ENCODE measurements around the gene PVALEF.

The PVALEF gene

GRCh38 chr17:81129711-81130367 is 35.5 kb upstream of the PVALEF start:
- DNase-seq (ENCODE audit: low read depth in 1 of 2, low spot score in 1 of 2): no peak
- H3K27ac ChIP-seq (replicated peaks): no peak overlapping the region
- TF ChIP-seq, protein P1, sequence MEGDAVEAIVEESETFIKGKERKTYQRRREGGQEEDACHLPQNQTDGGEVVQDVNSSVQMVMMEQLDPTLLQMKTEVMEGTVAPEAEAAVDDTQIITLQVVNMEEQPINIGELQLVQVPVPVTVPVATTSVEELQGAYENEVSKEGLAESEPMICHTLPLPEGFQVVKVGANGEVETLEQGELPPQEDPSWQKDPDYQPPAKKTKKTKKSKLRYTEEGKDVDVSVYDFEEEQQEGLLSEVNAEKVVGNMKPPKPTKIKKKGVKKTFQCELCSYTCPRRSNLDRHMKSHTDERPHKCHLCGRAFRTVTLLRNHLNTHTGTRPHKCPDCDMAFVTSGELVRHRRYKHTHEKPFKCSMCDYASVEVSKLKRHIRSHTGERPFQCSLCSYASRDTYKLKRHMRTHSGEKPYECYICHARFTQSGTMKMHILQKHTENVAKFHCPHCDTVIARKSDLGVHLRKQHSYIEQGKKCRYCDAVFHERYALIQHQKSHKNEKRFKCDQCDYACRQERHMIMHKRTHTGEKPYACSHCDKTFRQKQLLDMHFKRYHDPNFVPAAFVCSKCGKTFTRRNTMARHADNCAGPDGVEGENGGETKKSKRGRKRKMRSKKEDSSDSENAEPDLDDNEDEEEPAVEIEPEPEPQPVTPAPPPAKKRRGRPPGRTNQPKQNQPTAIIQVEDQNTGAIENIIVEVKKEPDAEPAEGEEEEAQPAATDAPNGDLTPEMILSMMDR (IDR thresholded peaks at IDR 0.05; ENCODE audit: insufficient read depth, low read length): no peak
- TF ChIP-seq POLR2AphosphoS5 (IDR thresholded peaks at IDR 0.05; ENCODE audit: low read depth): no peak
- no peak for TF ChIP-seq SPI1 (IDR thresholded peaks at IDR 0.05; ENCODE audit: borderline replicate concordance, low read depth)
- TF ChIP-seq, protein P2, sequence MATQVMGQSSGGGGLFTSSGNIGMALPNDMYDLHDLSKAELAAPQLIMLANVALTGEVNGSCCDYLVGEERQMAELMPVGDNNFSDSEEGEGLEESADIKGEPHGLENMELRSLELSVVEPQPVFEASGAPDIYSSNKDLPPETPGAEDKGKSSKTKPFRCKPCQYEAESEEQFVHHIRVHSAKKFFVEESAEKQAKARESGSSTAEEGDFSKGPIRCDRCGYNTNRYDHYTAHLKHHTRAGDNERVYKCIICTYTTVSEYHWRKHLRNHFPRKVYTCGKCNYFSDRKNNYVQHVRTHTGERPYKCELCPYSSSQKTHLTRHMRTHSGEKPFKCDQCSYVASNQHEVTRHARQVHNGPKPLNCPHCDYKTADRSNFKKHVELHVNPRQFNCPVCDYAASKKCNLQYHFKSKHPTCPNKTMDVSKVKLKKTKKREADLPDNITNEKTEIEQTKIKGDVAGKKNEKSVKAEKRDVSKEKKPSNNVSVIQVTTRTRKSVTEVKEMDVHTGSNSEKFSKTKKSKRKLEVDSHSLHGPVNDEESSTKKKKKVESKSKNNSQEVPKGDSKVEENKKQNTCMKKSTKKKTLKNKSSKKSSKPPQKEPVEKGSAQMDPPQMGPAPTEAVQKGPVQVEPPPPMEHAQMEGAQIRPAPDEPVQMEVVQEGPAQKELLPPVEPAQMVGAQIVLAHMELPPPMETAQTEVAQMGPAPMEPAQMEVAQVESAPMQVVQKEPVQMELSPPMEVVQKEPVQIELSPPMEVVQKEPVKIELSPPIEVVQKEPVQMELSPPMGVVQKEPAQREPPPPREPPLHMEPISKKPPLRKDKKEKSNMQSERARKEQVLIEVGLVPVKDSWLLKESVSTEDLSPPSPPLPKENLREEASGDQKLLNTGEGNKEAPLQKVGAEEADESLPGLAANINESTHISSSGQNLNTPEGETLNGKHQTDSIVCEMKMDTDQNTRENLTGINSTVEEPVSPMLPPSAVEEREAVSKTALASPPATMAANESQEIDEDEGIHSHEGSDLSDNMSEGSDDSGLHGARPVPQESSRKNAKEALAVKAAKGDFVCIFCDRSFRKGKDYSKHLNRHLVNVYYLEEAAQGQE (IDR thresholded peaks at IDR 0.05; ENCODE audit: insufficient replicate concordance, low read depth): no peak
- TF ChIP-seq GABPA (IDR thresholded peaks at IDR 0.05; ENCODE audit: low read depth): no peak
- H3K4me3 ChIP-seq (replicated peaks; ENCODE audit: insufficient read depth, low read length): no peak overlapping the region
- no peaks in the 10 kb centered on the region for H3K27me3 ChIP-seq (ENCODE audit: insufficient read depth, poor library complexity, severe bottlenecking)

DNA sequence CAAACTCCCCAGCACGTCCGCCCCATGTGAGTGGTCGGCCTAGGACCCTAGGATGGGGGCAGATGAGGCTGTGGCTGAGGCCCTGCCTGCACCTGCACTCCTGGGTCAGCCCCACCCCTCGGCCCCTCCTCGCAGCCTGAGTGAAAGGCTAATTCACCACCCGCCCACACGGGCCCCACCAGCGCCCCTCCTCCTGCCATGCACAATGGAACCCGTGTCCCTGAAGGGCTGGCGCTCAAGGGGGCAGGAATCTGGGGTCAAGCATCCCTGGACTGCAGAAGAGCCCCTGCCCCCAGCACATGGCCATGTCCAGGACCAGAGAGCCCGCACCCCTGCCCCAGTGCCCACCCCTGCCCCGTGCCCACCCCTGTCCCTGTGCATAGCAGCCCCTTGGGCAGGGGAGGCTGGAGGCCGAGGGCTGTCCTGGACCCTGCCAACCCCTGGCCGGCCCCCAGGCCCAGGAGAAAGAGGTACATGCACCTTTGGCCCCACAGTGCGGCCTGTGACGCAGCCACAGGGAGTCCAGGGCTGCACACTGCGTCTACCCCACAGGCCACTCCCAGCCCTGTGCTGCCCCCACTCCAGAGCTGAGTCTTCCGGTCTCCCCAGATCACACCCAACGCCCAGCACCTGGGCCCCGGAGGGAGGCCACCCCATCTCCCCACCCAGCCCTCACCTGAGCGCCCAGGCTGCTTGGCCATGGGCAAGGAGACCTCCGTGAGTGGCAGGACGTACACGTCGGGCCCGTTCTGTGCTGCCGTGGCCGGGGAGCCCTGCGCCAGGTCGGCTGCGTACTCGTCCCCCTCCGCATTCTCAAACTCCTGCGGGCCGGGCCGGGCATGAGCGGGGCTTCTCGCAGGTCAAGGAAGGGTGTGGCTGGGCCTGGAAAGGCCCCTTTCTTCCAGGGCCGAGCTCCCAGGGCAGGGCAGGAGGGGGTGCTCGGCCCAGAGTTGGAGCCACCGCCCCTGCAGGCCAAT is 34.6 kb upstream of the PVALEF start:
- H3K27me3 ChIP-seq (ENCODE audit: insufficient read depth, poor library complexity, severe bottlenecking): peaks cover 2% of the 10 kb centered on the region
- DNase-seq (ENCODE audit: low read depth in 1 of 2, low spot score in 1 of 2): no peak
- H3K27ac ChIP-seq (replicated peaks): no peak overlapping the region
- no peak for TF ChIP-seq SPI1 (IDR thresholded peaks at IDR 0.05; ENCODE audit: borderline replicate concordance, low read depth)
- no peak for TF ChIP-seq POLR2AphosphoS5 (IDR thresholded peaks at IDR 0.05; ENCODE audit: low read depth)
- TF ChIP-seq, protein P1 (IDR thresholded peaks at IDR 0.05; ENCODE audit: insufficient read depth, low read length): no peak
- TF ChIP-seq, protein P2 (IDR thresholded peaks at IDR 0.05; ENCODE audit: insufficient replicate concordance, low read depth): no peak
- TF ChIP-seq GABPA (IDR thresholded peaks at IDR 0.05; ENCODE audit: low read depth): no peak
- no peak overlapping the region for H3K4me3 ChIP-seq (replicated peaks; ENCODE audit: insufficient read depth, low read length)

DNA sequence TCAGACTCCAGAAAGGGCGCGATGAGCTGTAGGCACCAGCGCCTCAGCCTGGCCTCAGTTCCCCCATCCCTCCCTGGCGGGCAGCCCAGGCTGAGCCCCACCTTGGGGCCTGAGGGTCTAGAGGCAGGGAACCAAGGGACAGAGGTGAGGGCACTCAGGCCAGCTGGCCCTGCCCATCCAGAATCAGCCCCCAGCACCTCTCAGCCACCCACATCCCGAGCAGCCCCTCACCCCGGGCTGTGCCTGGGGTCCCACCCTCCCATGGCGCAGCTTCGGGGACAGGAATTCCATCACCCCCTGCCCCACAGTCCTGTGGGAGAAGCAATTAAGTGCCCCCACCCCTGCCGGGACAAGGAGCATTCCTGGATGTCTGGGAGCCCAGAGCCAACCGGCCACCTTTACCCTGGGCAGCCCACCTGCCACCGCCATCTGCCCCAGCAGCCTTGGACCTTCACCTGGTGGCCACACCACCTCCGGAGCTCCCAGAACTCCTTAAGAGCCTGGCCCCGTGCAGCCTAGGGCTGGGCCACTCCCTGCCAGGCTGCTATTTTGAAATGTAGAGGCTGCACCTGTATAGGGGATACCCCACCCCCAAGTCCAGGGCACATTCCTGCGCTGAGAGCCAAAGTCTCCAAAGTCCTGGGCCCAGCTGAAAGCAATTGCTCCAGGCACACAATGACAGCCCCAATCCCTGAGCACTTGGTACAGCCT is 33.7 kb upstream of the PVALEF start:
- Histone ChIP-seq H3K27ac (replicated peaks) (no peak overlapping the region), H3K27me3 (ENCODE audit: insufficient read depth, poor library complexity, severe bottlenecking) (peaks cover 4% of the 10 kb centered on the region), H3K4me3 (replicated peaks; ENCODE audit: insufficient read depth, low read length) (no peak overlapping the region)
- DNase-seq (ENCODE audit: low read depth in 1 of 2, low spot score in 1 of 2): no peak
- TF ChIP-seq, protein P1 (IDR thresholded peaks at IDR 0.05; ENCODE audit: insufficient read depth, low read length): no peak
- TF ChIP-seq SPI1 (IDR thresholded peaks at IDR 0.05; ENCODE audit: borderline replicate concordance, low read depth) (no peak), POLR2AphosphoS5 (IDR thresholded peaks at IDR 0.05; ENCODE audit: low read depth) (no peak), GABPA (IDR thresholded peaks at IDR 0.05; ENCODE audit: low read depth) (no peak)
- TF ChIP-seq, protein P2 (IDR thresholded peaks at IDR 0.05; ENCODE audit: insufficient replicate concordance, low read depth): no peak
